Calu3 (cell line): Measurements from ENCODE around the gene RBX1. TPM values are rescaled to one million over a fixed set of nuclear protein-coding genes. Genes with fewer than 3 reads are reported as not detected.
"Not testable (repeated sequence)": the region's sequence is repeated elsewhere in the genome, so short reads cannot be mapped to it uniquely, and the experiment has no call there.

Experiments
- BruUV-seq: library from RNA; stranded (reverse); fragments of 400-500 nt; replicated peaks from 2 replicates; lab custom pipeline; 2021; lab: Mats Ljungman, UMichigan
- CTCF ChIA-PET: fragments of 300-600 bp; sonication (Branson Sonifier 250); formaldehyde crosslinking; loops from one replicate; lab custom pipeline; 2022; ENCODE audit warnings: antibody characterized with exemption; lab: Charles Lee
- DNase-seq: peaks from one replicate; pipeline ENCODE4 v3.0.0; 2022
- H3K27ac Mint-ChIP-seq: one replicate; pipeline ENCODE4 v1.8.0; 2022; ENCODE audit warnings: mixed read lengths; ENCODE audit not compliant: unreplicated experiment
- H3K27me3 Mint-ChIP-seq: one replicate; pipeline ENCODE4 v1.8.0; 2022; ENCODE audit warnings: mixed read lengths; ENCODE audit not compliant: unreplicated experiment
- H3K36me3 Mint-ChIP-seq: one replicate; pipeline ENCODE4 v1.8.0; 2022; ENCODE audit warnings: mild to moderate bottlenecking, moderate library complexity, mixed read lengths; ENCODE audit not compliant: insufficient read depth, unreplicated experiment
- H3K4me1 Mint-ChIP-seq: one replicate; pipeline ENCODE4 v1.8.0; 2022; ENCODE audit warnings: mild to moderate bottlenecking, low read depth, mixed read lengths; ENCODE audit not compliant: unreplicated experiment
- H3K4me3 Mint-ChIP-seq: one replicate; pipeline ENCODE4 v1.8.0; 2022; ENCODE audit warnings: mild to moderate bottlenecking, low read depth, moderate library complexity, mixed read lengths; ENCODE audit not compliant: unreplicated experiment
- H3K9me3 Mint-ChIP-seq: one replicate; pipeline ENCODE4 v1.8.0; 2022; ENCODE audit warnings: low read depth, mixed read lengths; ENCODE audit not compliant: unreplicated experiment
- intact Hi-C: fragments of 100-400 bp; cut with micrococcal nuclease; formaldehyde crosslinking; loops from one replicate; pipeline ENCODE4 v1.10.0; 2022; ENCODE audit not compliant: unreplicated experiment
- total RNA-seq: library from RNA; stranded (reverse); gene quantifications from 2 replicates; pipeline ENCODE4 v1.2.3, GENCODE V29; 2022
- TF ChIP-seq, protein P1 (sequence below): fragments of 200-600 bp; IDR thresholded peaks from one replicate; pipeline ENCODE4 v1.8.0; 2022; ENCODE audit warnings: antibody characterized with exemption; ENCODE audit not compliant: unreplicated experiment

RBX1 gene
- total RNA-seq, 1 experiment from 2014 or later = 45.5 TPM

DNA sequence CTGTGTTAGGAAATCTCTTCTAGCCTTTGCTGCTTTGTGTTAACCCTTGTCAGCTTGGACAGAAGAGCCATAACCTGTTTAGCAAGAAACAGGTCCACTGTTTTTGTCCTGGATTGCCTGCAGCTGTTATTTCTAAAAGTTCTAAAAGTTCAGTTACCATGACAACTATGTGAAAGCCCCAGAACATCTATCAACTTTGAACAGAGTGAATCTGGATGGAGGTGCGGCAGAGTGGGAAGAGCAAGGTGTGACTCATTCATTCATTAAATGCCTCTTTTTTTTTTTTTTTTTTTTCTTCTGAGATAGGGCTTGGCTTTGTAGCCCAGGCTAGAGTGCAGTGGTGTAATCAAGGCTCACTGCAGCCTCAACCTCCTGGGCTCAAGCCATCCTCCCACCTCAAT, 50.5 kb downstream of the RBX1 start:
- H3K36me3 Mint-ChIP-seq = peaks cover 5% of the 10 kb centered on the region
- BruUV-seq = no TSS peak
- no peaks in the 10 kb centered on the region for H3K27me3 Mint-ChIP-seq
- intact Hi-C loops = no loop called here
- H3K4me3 Mint-ChIP-seq = no peak overlapping the region
- TF ChIP-seq, protein P1, sequence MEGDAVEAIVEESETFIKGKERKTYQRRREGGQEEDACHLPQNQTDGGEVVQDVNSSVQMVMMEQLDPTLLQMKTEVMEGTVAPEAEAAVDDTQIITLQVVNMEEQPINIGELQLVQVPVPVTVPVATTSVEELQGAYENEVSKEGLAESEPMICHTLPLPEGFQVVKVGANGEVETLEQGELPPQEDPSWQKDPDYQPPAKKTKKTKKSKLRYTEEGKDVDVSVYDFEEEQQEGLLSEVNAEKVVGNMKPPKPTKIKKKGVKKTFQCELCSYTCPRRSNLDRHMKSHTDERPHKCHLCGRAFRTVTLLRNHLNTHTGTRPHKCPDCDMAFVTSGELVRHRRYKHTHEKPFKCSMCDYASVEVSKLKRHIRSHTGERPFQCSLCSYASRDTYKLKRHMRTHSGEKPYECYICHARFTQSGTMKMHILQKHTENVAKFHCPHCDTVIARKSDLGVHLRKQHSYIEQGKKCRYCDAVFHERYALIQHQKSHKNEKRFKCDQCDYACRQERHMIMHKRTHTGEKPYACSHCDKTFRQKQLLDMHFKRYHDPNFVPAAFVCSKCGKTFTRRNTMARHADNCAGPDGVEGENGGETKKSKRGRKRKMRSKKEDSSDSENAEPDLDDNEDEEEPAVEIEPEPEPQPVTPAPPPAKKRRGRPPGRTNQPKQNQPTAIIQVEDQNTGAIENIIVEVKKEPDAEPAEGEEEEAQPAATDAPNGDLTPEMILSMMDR = no peak
- H3K9me3 Mint-ChIP-seq = peaks cover 5% of the 10 kb centered on the region
- CTCF ChIA-PET = interaction anchor here (0.5 to 0.8 kb wide), 4 partner anchors 12 to 289 kb away, joined by 3 to 5 read pairs (median 4); no protein-coding TSS in a partner anchor
- peak overlapping the region; percentile 54 for H3K27ac Mint-ChIP-seq
- DNase-seq = peak; percentile 30
- H3K4me1 Mint-ChIP-seq = peaks cover 29% of the 10 kb centered on the region

DNA sequence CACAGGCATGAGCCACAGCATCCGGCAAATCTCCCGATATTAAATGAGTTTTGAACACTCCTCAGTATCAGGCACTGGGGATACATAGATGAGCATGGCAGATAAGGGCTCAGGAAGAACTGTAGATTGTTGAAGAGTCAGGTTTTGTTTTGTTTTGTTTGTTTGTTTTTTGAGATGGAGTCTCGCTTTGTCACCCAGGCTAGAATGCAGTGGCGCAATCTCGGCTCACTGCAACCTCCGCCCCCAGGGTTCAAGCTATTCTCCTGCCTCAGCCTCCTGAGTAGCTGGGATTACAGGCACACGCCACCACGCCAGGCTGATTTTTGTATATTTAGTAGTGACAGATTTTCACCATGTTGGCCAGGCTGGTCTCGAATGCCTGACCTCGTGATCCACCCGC, 51.2 kb downstream of the RBX1 start:
- H3K4me3 Mint-ChIP-seq = not testable (repeated sequence)
- CTCF ChIA-PET = interaction anchor here (0.7 to 1.5 kb wide), 4 partner anchors 14 to 286 kb away, joined by 3 to 6 read pairs (median 4); no protein-coding TSS in a partner anchor

DNA sequence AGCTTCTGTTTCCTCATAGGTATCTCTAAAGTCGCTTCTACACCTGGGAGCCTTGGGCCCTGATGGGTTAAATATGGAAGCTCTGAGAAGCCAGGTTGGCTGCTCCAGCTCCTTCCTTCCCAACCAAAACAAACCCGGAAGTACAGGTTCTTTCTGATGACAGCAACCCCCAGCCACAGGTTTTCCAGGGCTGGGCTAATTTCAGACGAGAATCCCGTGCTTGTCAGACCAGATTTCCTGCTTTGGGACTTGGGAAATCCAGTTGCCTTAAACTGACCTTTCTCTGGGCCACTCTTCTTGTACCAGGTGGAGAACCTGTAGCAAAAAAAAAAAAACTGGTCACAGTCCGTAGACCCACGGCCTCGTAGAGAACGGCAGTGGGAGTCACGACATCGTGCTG, 51.9 kb downstream of the RBX1 start:
- peaks cover 6% of the 10 kb centered on the region for H3K9me3 Mint-ChIP-seq
- intact Hi-C loops = no loop called here
- BruUV-seq = no TSS peak
- TF ChIP-seq, protein P1 = no peak
- H3K27me3 Mint-ChIP-seq = no peaks in the 10 kb centered on the region
- peak; percentile 74 for DNase-seq
- H3K36me3 Mint-ChIP-seq = peaks cover 5% of the 10 kb centered on the region
- CTCF ChIA-PET = interaction anchor here (0.5 to 1.5 kb wide), 8 partner anchors 15 to 285 kb away, joined by 3 to 6 read pairs (median 4); no protein-coding TSS in a partner anchor
- H3K4me1 Mint-ChIP-seq = peaks cover 29% of the 10 kb centered on the region
- H3K4me3 Mint-ChIP-seq = no peak overlapping the region
- peak overlapping the region; percentile 79 for H3K27ac Mint-ChIP-seq

More for the DNA sequence above, 51.2 kb downstream of the RBX1 start:
- H3K36me3 Mint-ChIP-seq, H3K27me3 Mint-ChIP-seq, H3K27ac Mint-ChIP-seq, BruUV-seq, intact Hi-C loops, DNase-seq, H3K9me3 Mint-ChIP-seq: not testable (repeated sequence)
- peaks cover 29% of the 10 kb centered on the region for H3K4me1 Mint-ChIP-seq

DNA sequence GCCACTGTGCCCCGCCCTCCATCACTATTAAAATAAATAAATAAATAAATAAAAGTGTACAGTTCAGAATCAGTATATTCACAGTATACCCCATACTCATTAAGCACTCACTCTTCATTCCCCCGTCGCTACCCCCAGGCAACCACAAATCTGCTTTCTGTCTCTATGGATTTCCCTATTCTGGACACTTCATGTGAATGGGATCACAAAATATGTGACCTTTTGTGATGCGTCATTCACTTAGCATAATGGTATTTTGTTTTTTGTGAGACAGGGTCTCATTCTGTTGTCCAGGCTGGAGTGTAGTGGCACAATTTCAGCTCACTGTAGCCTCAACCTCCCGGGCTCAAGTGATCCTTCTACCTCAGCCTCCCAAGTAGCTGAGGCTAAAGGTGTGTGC, 52.8 kb downstream of the RBX1 start:
- Mint-ChIP-seq H3K4me1 (peaks cover 29% of the 10 kb centered on the region), H3K27ac (peak overlapping the region; percentile 80), H3K36me3 (peaks cover 5% of the 10 kb centered on the region), H3K4me3 (no peak overlapping the region), H3K27me3 (no peaks in the 10 kb centered on the region), H3K9me3 (peaks cover 7% of the 10 kb centered on the region)
- no peak for DNase-seq
- CTCF ChIA-PET = interaction anchor here (0.9 kb wide), 1 partner anchor 177 kb away, joined by 4 read pairs; no protein-coding TSS in a partner anchor
- no TSS peak for BruUV-seq
- intact Hi-C loops = no loop called here
- TF ChIP-seq, protein P1 = no peak

DNA sequence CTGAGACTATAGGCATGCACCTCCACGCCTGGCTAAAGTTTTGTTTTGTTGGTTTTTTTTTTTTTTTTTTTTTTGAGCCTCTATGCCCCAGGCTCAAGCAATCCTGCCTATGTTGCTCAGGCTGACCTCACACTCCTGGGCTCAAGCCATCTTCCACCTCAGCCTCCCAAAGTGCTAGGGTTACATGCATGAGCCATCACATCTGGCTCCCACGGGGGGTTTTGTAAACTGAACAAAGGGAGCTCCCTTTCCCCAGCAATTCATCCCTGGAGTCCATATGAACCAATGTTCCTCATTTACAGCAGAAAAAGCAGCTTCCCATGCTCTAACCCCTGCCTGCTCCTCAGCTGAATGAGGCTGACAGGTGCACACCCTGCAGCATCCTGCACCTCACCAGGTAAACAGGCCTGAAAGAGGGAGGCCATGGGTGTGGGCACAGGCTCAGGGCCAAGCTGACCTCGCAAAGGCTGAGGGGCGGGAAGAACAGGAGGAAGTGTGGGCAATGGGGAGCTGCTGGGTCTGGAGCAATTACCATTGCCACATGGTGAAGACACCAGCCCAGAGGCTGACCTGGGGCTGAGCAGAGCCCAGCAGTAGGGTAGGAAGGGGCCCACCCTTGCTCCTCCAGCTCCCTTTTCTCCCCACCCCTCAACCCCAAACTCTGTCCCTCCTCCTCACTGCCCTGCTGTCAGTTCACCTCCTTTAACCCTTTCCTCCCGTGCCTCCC, 58.2 kb downstream of the RBX1 start:
- Mint-ChIP-seq H3K4me3 (no peak overlapping the region), H3K36me3 (no peaks in the 10 kb centered on the region), H3K9me3 (peaks cover 2% of the 10 kb centered on the region), H3K27me3 (no peaks in the 10 kb centered on the region), H3K27ac (no peak overlapping the region), H3K4me1 (no peaks in the 10 kb centered on the region)
- intact Hi-C loops = no loop called here
- TF ChIP-seq, protein P1 = no peak
- DNase-seq = no peak
- no TSS peak for BruUV-seq
- CTCF ChIA-PET = no interaction called here
